Breast epithelium (tissue), 4 donors: Measurements from ENCODE around the gene TFAP2E. TPM values are rescaled to one million over a fixed set of nuclear protein-coding genes. Genes with fewer than 3 reads are reported as not detected.
A peak's percentile ranks its signal among the peaks of the same experiment; 100 is the strongest.

ENCODE experiments used
- DNase-seq, 2 donors: peaks; one replicate each; pipeline ENCODE4 v3.0.0-alpha.2; 2019; ENCODE audit warnings: low spot score in 2 of 2
- H3K27ac ChIP-seq, 2 donors: fragments of 200-600 bp; sonication (generic) in 1 of 2; one replicate each; pipeline ENCODE4 v1.5.1; 2016 to 2019; ENCODE audit warnings: mild to moderate bottlenecking in 1 of 2
- H3K27me3 ChIP-seq, 2 donors: fragments of 200-600 bp; sonication (generic) in 1 of 2; one replicate each; pipeline versions ENCODE4 v1.5.1 to v1.6.0; 2017 to 2019; ENCODE audit warnings: control low read depth in 1 of 2, mild to moderate bottlenecking in 1 of 2
- H3K36me3 ChIP-seq: fragments of 200-600 bp; one replicate; pipeline ENCODE4 v1.5.1; 2019
- H3K4me1 ChIP-seq, 2 donors: fragments of 200-600 bp; sonication (generic); one replicate each; pipeline ENCODE4 v1.5.1; 2016 to 2019; ENCODE audit warnings: control low read depth in 1 of 2
- H3K4me3 ChIP-seq, 3 donors: fragments of 200-600 bp; sonication (generic); 1 replicate in 2 of 3; 2 replicates in 1 of 3; pipeline ENCODE4 v1.5.1; 2016 to 2019; ENCODE audit warnings: mild to moderate bottlenecking in 3 of 3, moderate library complexity in 2 of 3
- H3K9me3 ChIP-seq, 2 donors: fragments of 200-600 bp; sonication (generic) in 1 of 2; one replicate each; pipeline ENCODE4 v1.5.1; 2016 to 2019; ENCODE audit warnings: control low read depth in 1 of 2
- POLR2A ChIP-seq: fragments of 450-650 bp; IDR thresholded peaks from one replicate; pipeline ENCODE4 v1.6.1; 2016; ENCODE audit warnings: antibody characterized with exemption, mild to moderate bottlenecking, moderate library complexity
- POLR2AphosphoS5 ChIP-seq, 3 donors: sonication (generic); formaldehyde crosslinking; IDR thresholded peaks; one replicate each; pipeline ENCODE4 v1.6.1; 2017; ENCODE audit warnings: antibody characterized with exemption in 3 of 3
- intact Hi-C: fragments of 100-400 bp; cut with DNase I; formaldehyde crosslinking; loops from one replicate; pipeline ENCODE4 v1.15.1; 2023; ENCODE audit warnings: low total_unique reads
- total RNA-seq, 3 donors: library from RNA; depleted of rRNA; stranded (reverse); fragments of >200 nt; gene quantifications; one replicate each; pipeline ENCODE4 v1.1.0, GENCODE V29; 2016
- TF ChIP-seq, protein P1 (sequence below), 3 donors: fragments of 450-650 bp; IDR thresholded peaks; one replicate each; pipeline ENCODE4 v1.5.1; 2016 to 2017; ENCODE audit warnings: antibody characterized with exemption in 3 of 3, mild to moderate bottlenecking in 3 of 3, moderate library complexity in 3 of 3

TFAP2E gene
- total RNA-seq, 3 donors from 2014 or later = 0.44 to 2.6 (median 0.64) TPM

DNA sequence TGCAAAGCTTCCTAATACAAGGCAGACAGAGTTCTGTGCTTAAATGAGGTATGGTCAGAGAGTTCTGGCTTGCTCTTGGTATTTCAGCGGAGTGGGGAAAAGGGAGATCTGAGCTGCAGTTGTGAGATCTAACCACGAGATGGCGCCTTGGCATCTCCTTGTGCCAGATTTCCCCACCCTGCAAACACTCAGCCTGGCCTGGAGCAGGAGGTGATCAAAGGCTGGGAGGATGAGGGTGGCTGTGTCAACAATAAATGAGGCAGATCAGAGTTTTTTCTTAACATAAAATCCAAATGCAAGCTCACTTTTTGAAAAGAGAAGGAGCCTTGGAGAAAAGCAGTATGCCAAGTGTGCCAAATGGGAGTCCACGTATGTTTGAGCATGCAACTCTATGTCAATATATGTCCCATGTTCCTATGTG, 4.1 kb upstream of the TFAP2E start:
- peak in 1 of 2 donors; percentile 69 for DNase-seq
- Histone ChIP-seq H3K27ac (no peak overlapping the region), H3K36me3 (no peaks in the 10 kb centered on the region), H3K9me3 (no peaks in the 10 kb centered on the region), H3K27me3 (no peaks in the 10 kb centered on the region), H3K4me3 (no peak overlapping the region), H3K4me1 (no peaks in the 10 kb centered on the region)
- intact Hi-C loops = loop anchor here (10.0 kb wide), 1 partner anchor 124 kb away; no protein-coding TSS in a partner anchor
- TF ChIP-seq POLR2A = no peak
- no peak for TF ChIP-seq POLR2AphosphoS5 (IDR thresholded peaks at IDR 0.05)
- TF ChIP-seq, protein P1, sequence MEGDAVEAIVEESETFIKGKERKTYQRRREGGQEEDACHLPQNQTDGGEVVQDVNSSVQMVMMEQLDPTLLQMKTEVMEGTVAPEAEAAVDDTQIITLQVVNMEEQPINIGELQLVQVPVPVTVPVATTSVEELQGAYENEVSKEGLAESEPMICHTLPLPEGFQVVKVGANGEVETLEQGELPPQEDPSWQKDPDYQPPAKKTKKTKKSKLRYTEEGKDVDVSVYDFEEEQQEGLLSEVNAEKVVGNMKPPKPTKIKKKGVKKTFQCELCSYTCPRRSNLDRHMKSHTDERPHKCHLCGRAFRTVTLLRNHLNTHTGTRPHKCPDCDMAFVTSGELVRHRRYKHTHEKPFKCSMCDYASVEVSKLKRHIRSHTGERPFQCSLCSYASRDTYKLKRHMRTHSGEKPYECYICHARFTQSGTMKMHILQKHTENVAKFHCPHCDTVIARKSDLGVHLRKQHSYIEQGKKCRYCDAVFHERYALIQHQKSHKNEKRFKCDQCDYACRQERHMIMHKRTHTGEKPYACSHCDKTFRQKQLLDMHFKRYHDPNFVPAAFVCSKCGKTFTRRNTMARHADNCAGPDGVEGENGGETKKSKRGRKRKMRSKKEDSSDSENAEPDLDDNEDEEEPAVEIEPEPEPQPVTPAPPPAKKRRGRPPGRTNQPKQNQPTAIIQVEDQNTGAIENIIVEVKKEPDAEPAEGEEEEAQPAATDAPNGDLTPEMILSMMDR (IDR thresholded peaks at IDR 0.05) = peak; percentile 54 to 88 (median 83)

DNA sequence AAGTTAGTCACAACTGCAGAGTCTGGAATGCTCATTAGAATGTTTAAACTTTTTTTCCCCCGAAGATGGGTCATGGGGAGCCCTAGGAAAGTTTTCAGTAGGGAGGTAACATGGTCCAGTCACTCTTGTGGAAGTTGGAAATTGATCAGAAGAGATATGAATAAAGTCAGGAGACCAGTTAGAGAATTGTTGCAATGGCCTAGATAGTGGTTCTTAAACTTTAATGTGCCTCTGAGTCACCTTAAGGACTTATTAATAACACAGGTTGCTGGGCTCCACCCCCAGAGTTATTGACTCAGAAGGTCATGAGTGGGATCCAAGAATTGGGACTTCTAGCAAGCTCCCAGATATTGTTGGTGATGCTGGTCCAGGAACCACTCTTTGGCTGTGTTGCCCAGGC, 3.2 kb upstream of the TFAP2E start:
- Histone ChIP-seq H3K27ac (no peak overlapping the region), H3K4me1 (no peaks in the 10 kb centered on the region), H3K36me3 (no peaks in the 10 kb centered on the region), H3K27me3 (no peaks in the 10 kb centered on the region), H3K4me3 (no peak overlapping the region), H3K9me3 (no peaks in the 10 kb centered on the region)
- no peak for TF ChIP-seq POLR2A
- intact Hi-C loops = loop anchor here (5.0 to 10.0 kb wide), 2 partner anchors 125 to 157 kb away; no protein-coding TSS in a partner anchor
- no peak for DNase-seq

DNA sequence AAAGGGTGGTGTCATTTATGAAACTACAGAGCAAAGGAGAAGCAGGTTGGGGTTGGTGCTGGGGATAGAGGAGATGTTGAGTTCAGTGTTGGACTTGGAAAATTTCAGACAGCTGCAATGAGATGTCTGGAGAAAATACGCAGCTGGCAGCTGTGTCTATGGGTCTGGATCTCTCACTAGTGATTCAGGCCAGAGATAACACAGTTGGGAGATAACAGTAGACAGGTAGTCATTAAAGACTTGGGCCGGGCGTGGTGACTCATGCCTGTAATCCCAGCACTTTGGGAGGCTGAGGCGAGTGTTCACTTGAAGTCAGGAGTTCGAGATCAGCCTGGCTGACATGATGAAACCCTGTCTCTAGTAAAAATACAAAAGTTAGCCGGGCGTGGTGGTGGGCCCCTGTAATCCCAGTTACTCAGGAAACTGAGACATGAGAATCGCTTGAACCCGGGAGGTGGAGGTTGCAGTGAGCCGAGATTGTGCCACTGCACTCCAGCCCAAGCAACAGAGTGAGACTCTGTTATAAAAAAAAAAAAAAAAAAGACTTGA, 2.5 kb upstream of the TFAP2E start:
- no peak for DNase-seq
- H3K36me3 ChIP-seq = no peaks in the 10 kb centered on the region
- intact Hi-C loops = loop anchor here (5.0 kb wide), 1 partner anchor 157 kb away; no protein-coding TSS in a partner anchor
- no peaks in the 10 kb centered on the region for H3K27me3 ChIP-seq
- TF ChIP-seq POLR2A = no peak
- TF ChIP-seq POLR2AphosphoS5 (IDR thresholded peaks at IDR 0.05) = no peak
- TF ChIP-seq, protein P1 (IDR thresholded peaks at IDR 0.05) = no peak
- H3K4me3 ChIP-seq = no peak overlapping the region
- H3K27ac ChIP-seq = no peak overlapping the region
- no peaks in the 10 kb centered on the region for H3K4me1 ChIP-seq
- H3K9me3 ChIP-seq = no peaks in the 10 kb centered on the region

DNA sequence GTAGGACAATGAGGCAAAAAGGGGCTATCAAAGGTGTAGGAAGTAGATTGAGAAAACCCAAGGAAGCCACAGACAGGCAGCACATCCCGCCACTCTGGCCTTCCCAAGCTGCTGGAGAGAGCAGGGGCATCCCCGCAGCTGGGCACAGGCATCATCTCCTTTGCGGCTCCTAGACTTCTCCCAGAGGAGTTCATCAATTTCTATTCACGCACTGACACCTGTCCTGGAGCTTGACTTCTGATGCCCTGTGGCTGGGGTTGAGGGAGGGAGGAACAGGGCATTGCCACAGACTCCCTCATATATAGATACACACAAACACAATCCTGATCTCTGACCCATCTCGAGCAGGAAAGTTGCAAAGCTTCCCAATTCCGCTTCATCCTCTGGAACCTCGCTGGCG, 1.9 kb upstream of the TFAP2E start:
- DNase-seq = no peak
- H3K4me3 ChIP-seq = no peak overlapping the region
- intact Hi-C loops = loop anchor here (5.0 kb wide), 1 partner anchor 156 kb away; no protein-coding TSS in a partner anchor
- H3K4me1 ChIP-seq = no peaks in the 10 kb centered on the region
- no peaks in the 10 kb centered on the region for H3K9me3 ChIP-seq
- H3K27me3 ChIP-seq = no peaks in the 10 kb centered on the region
- TF ChIP-seq POLR2AphosphoS5 (IDR thresholded peaks at IDR 0.05) (no peak), POLR2A (no peak)
- TF ChIP-seq, protein P1 (IDR thresholded peaks at IDR 0.05) = no peak
- H3K36me3 ChIP-seq = no peaks in the 10 kb centered on the region
- H3K27ac ChIP-seq = no peak overlapping the region

DNA sequence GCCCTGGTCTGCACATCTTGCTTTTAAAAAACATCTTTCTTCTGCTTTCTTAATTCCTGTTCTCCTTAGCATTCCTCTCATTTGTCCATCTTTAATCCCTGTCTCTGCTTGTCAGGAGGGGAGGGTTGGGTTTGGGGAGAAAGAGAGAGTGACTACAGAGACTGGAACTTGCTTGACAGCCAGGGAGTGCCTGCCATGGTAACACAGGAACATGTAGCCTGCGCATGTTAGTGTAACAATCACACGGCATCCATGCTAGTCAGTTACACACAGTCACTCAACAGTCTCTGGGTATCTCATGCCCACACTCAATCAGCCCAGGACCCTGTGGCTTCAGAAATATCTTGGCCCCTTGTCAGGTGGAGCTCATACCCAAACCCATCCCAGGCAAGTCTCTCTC, 818 bp upstream of the TFAP2E start:
- Histone ChIP-seq H3K36me3 (no peaks in the 10 kb centered on the region), H3K4me1 (no peaks in the 10 kb centered on the region), H3K27me3 (no peaks in the 10 kb centered on the region), H3K9me3 (no peaks in the 10 kb centered on the region), H3K27ac (no peak overlapping the region), H3K4me3 (no peak overlapping the region)
- intact Hi-C loops = loop anchor here (5.0 kb wide), 1 partner anchor 155 kb away; no protein-coding TSS in a partner anchor
- DNase-seq = no peak
- no peak for TF ChIP-seq POLR2AphosphoS5 (IDR thresholded peaks at IDR 0.05)
- no peak for TF ChIP-seq POLR2A

DNA sequence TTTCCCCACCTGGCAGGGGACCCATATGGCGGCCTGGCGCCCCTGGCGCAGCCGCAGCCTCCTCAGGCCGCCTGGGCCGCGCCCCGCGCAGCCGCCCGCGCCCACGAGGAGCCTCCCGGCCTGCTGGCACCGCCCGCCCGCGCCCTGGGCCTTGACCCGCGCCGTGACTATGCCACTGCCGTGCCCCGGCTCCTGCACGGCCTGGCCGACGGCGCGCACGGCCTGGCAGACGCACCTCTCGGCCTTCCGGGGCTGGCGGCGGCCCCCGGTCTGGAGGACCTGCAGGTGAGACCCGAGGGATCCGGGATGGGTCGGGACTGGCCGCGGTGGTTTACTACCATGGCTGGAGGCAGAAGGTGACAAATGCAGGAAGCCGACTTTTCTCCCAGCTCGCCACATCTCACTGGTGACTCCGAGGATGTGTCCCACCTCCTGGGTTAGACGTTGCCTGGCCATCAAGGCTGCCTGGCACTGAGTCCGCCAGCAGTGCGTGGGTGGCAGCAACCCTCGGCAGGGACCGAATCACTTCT, 1.1 kb downstream of the TFAP2E start:
- H3K4me1 ChIP-seq = no peaks in the 10 kb centered on the region
- no peaks in the 10 kb centered on the region for H3K36me3 ChIP-seq
- peak in 1 of 2 donors; percentile 42 for DNase-seq
- no peaks in the 10 kb centered on the region for H3K9me3 ChIP-seq
- H3K27me3 ChIP-seq = no peaks in the 10 kb centered on the region
- TF ChIP-seq POLR2AphosphoS5 (IDR thresholded peaks at IDR 0.05) = no peak
- TF ChIP-seq, protein P1 (IDR thresholded peaks at IDR 0.05) = no peak
- TF ChIP-seq POLR2A = no peak
- intact Hi-C loops = loop anchor here (5.0 kb wide), 1 partner anchor 153 kb away; no protein-coding TSS in a partner anchor
- H3K27ac ChIP-seq = no peak overlapping the region
- peak overlapping the region in 1 of 3 donors; percentile 78 for H3K4me3 ChIP-seq
